KMS-11 (cell line): ENCODE results near the gene VPS33A.

Experiments
- H2AFZ ChIP-seq: fragments of 200-600 bp; sonication (generic); 2 replicates; pipeline ENCODE4 v1.6.1; 2016; ENCODE audit warnings: antibody characterized with exemption, mixed run types, low read depth
- H3K27ac ChIP-seq: fragments of 200-600 bp; sonication (generic); 2 replicates; pipeline ENCODE4 v1.6.1; 2016; ENCODE audit warnings: mild to moderate bottlenecking, mixed run types
- H3K27me3 ChIP-seq: fragments of 200-600 bp; sonication (generic); 2 replicates; pipeline ENCODE4 v1.6.1; 2017; ENCODE audit warnings: mild to moderate bottlenecking, low read depth, mixed run types, moderate library complexity; ENCODE audit not compliant: insufficient read depth
- H3K36me3 ChIP-seq: fragments of 200-600 bp; sonication (generic); 2 replicates; pipeline ENCODE4 v1.6.1; 2017; ENCODE audit warnings: mild to moderate bottlenecking, mixed run types; ENCODE audit not compliant: insufficient read depth
- H3K4me1 ChIP-seq: fragments of 200-600 bp; sonication (generic); 2 replicates; pipeline ENCODE4 v1.6.1; 2016; ENCODE audit warnings: mild to moderate bottlenecking, low read depth, mixed run types; ENCODE audit not compliant: poor library complexity, severe bottlenecking
- H3K4me2 ChIP-seq: fragments of 200-600 bp; sonication (generic); 2 replicates; pipeline ENCODE4 v1.7.0; 2016; ENCODE audit warnings: mild to moderate bottlenecking, mixed run types
- H3K4me3 ChIP-seq: fragments of 200-600 bp; sonication (generic); IDR thresholded peaks from 2 replicates; pipeline ENCODE4 v1.6.1; 2017; ENCODE audit warnings: low read depth, low read length, mixed read lengths; ENCODE audit not compliant: insufficient read depth
- H3K79me2 ChIP-seq: fragments of 200-600 bp; sonication (generic); 2 replicates; pipeline ENCODE4 v1.6.1; 2016; ENCODE audit warnings: low read depth, mixed run types; ENCODE audit not compliant: insufficient read depth
- H3K9ac ChIP-seq: fragments of 200-600 bp; sonication (generic); 2 replicates; pipeline ENCODE4 v1.6.1; 2016; ENCODE audit warnings: mild to moderate bottlenecking, mixed run types
- H4K20me1 ChIP-seq: fragments of 200-600 bp; sonication (generic); 2 replicates; pipeline ENCODE4 v1.6.1; 2016; ENCODE audit warnings: mild to moderate bottlenecking, mixed run types; ENCODE audit not compliant: insufficient read depth
- TF ChIP-seq, protein P1 (sequence below): fragments of 200-600 bp; sonication (generic); conservative IDR thresholded peaks from 2 replicates; pipeline ENCODE4 v1.6.1; 2017; ENCODE audit warnings: low read depth, mild to moderate bottlenecking, antibody characterized with exemption, low read length, moderate library complexity, mixed read lengths

VPS33A gene

GRCh38 chr12:122200541-122201175 is 65.6 kb downstream of the VPS33A start:
- TF ChIP-seq, protein P1, sequence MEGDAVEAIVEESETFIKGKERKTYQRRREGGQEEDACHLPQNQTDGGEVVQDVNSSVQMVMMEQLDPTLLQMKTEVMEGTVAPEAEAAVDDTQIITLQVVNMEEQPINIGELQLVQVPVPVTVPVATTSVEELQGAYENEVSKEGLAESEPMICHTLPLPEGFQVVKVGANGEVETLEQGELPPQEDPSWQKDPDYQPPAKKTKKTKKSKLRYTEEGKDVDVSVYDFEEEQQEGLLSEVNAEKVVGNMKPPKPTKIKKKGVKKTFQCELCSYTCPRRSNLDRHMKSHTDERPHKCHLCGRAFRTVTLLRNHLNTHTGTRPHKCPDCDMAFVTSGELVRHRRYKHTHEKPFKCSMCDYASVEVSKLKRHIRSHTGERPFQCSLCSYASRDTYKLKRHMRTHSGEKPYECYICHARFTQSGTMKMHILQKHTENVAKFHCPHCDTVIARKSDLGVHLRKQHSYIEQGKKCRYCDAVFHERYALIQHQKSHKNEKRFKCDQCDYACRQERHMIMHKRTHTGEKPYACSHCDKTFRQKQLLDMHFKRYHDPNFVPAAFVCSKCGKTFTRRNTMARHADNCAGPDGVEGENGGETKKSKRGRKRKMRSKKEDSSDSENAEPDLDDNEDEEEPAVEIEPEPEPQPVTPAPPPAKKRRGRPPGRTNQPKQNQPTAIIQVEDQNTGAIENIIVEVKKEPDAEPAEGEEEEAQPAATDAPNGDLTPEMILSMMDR = no peak

DNA sequence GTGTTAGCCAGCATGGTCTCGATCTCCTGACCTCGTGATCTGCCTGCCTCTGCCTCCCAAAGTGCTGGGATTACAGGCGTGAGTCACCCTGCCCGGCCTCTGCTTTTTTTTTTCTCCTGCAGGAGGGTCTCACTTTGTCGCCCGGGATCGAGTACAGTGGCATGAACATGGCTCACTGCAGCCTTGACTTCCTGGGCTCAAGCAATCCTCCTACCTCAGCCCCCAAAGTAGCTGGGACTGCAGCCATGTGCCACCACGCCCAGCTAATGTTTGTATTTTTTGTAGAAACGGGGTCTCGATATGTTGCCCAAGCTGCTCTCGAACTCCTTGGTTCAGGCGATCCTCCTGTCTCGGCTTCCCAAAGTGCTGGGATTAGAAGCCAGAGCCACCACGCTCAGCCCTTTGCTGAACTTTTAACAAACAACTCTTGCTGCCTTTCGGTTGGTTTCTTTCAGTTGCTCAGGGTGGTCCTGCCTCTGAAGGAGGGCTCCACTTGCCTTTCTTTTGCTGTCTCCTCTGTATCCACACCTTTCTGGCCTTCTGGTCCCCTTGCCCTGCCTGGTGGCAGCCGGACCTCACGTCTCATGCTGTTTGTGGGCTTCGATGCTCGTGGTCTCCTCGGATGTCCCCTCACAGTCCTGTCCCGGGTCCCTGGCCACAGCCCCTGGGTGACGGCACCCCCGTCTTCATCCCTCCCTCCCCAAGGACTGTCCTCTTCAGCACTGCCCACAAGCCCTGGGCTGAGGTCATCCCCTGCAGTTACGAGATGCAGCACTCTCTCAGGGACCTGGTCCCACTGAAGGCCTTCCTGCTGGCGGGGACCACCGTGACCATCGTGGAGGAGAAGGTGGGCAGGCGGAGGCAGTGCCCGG is 66.6 kb downstream of the VPS33A start:
- no peaks in the 10 kb centered on the region for H3K36me3 ChIP-seq
- H4K20me1 ChIP-seq = no peaks in the 10 kb centered on the region
- no peak overlapping the region for H2AFZ ChIP-seq

More at GRCh38 chr12:122200541-122201175, 65.6 kb downstream of the VPS33A start:
- H3K4me3 ChIP-seq = no peak overlapping the region
- H2AFZ ChIP-seq = no peak overlapping the region
- H3K79me2 ChIP-seq = no peaks in the 10 kb centered on the region
- H3K36me3 ChIP-seq = no peaks in the 10 kb centered on the region
- no peak overlapping the region for H3K9ac ChIP-seq
- no peaks in the 10 kb centered on the region for H3K27me3 ChIP-seq
- H3K4me1 ChIP-seq = peaks cover 6% of the 10 kb centered on the region
- no peak overlapping the region for H3K27ac ChIP-seq
- no peaks in the 10 kb centered on the region for H4K20me1 ChIP-seq
- no peak overlapping the region for H3K4me2 ChIP-seq

DNA sequence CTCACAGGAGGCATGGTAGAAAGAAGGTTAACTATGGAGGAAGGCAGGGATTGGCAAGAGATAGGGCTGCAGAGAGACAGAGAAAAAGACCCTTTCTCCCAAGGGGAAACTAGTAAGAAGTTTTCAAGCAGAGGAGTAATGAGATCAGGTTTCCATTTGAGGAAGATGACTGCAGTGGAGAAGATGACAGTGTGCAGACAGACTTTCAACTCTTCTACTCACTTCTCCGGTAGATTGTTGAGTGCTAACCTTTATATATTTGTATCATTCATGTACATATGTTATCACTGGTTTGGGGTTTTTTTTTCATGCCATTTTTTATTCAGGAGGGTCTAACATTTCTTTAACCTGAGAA is 68.7 kb downstream of the VPS33A start:
- Histone ChIP-seq H4K20me1 (no peaks in the 10 kb centered on the region), H3K4me2 (no peak overlapping the region), H3K27ac (no peak overlapping the region), H3K36me3 (no peaks in the 10 kb centered on the region), H3K4me3 (no peak overlapping the region), H3K4me1 (peaks cover 1% of the 10 kb centered on the region), H3K9ac (no peak overlapping the region), H3K79me2 (no peaks in the 10 kb centered on the region), H2AFZ (no peak overlapping the region), H3K27me3 (no peaks in the 10 kb centered on the region)
- TF ChIP-seq, protein P1 = no peak

More for the DNA sequence above, 66.6 kb downstream of the VPS33A start:
- no peak overlapping the region for H3K4me2 ChIP-seq
- H3K9ac ChIP-seq = no peak overlapping the region
- no peak overlapping the region for H3K4me3 ChIP-seq
- TF ChIP-seq, protein P1 = no peak
- no peaks in the 10 kb centered on the region for H3K27me3 ChIP-seq
- no peaks in the 10 kb centered on the region for H3K79me2 ChIP-seq
- no peak overlapping the region for H3K27ac ChIP-seq
- peaks cover 6% of the 10 kb centered on the region for H3K4me1 ChIP-seq

GRCh38 chr12:122195405-122195804 is 70.9 kb downstream of the VPS33A start:
- H3K4me2 ChIP-seq = no peak overlapping the region
- H3K36me3 ChIP-seq = no peaks in the 10 kb centered on the region
- H3K79me2 ChIP-seq = no peaks in the 10 kb centered on the region
- H3K9ac ChIP-seq = no peak overlapping the region
- no peak overlapping the region for H3K27ac ChIP-seq
- H3K4me1 ChIP-seq = no peaks in the 10 kb centered on the region
- no peaks in the 10 kb centered on the region for H4K20me1 ChIP-seq
- H3K4me3 ChIP-seq = no peak overlapping the region
- no peaks in the 10 kb centered on the region for H3K27me3 ChIP-seq
- no peak overlapping the region for H2AFZ ChIP-seq
- TF ChIP-seq, protein P1 = no peak
